HG03196 (cell line): ENCODE measurements around the gene GLT6D1.

Source experiments
- ATAC-seq: cut with Tn5 transposase; IDR thresholded peaks from one replicate; pipeline ENCODE4 v1.9.1; 2021; ENCODE audit not compliant: unreplicated experiment

GLT6D1 gene

GRCh38 chr9:135624282-135624681, 15.1 kb downstream of the GLT6D1 start:
- ATAC-seq, result no peak

DNA sequence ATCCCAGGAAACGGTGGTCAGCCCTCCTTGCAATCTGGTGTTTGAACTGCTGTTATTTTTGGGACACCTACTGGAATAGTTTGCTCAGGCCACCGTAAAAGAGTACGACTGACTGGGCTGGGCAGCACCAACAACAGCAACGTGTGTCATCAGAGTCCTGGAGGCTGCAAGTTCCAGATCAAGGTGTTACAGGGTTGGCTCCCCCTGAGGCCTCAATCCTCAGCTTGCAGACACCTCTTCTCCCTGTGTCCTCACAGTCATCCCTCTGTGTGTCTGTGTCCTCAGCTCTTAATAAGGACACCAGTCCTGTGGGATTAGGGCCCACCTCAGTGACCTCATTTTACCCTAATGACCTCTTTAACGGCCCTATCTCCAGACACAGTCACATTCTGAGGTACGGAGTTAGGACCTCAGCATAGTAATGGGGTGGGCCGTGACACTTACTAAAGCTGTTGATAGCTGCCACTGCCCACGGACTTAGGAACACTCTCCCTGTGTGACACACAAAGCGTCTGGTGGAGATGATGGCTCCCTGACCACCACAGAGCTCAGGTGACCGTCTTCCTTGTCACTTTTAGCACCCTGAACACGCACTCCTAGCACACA, 16.8 kb downstream of the GLT6D1 start:
- no peak for ATAC-seq

GRCh38 chr9:135620558-135620957, 18.8 kb downstream of the GLT6D1 start:
- ATAC-seq, result no peak

- ATAC-seq, result no peak
Measured at GRCh38 chr9:135619599-135619886, 19.8 kb downstream of the GLT6D1 start.

GRCh38 chr9:135618866-135619598, 20.3 kb downstream of the GLT6D1 start:
- ATAC-seq, result no peak

- no peak for ATAC-seq
Measured at GRCh38 chr9:135617991-135618411, 21.3 kb downstream of the GLT6D1 start.

DNA sequence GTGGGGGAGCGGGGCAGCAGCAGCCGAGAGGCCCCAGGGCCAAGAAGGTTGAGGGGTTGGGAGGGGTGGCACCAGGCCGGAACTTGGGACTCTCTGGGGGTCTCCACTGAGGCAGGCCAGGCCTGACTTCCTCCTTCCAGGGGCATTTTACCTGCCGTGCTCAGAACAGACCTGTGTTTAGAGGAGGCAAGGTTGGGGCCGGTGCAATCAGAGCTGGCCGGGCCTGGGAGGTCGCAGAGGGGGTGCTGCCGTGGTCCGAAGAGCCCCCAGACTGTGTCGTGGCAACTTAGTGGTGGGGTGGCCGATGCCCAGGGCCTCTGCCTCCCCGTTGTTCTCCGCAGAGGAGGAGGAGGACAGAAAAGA, 21.8 kb downstream of the GLT6D1 start:
- no peak for ATAC-seq

- no peak for ATAC-seq
Measured at GRCh38 chr9:135616619-135617537, 22.5 kb downstream of the GLT6D1 start.

GRCh38 chr9:135615666-135616618, 23.4 kb downstream of the GLT6D1 start:
- no peak for ATAC-seq

- ATAC-seq, result no peak
Measured at GRCh38 chr9:135614821-135615665, 24.3 kb downstream of the GLT6D1 start.

- no peak for ATAC-seq
Measured at GRCh38 chr9:135613946-135614805, 25.2 kb downstream of the GLT6D1 start.

GRCh38 chr9:135612981-135613910, 26.1 kb downstream of the GLT6D1 start:
- no peak for ATAC-seq

GRCh38 chr9:135612437-135612836, 26.9 kb downstream of the GLT6D1 start:
- no peak for ATAC-seq

DNA sequence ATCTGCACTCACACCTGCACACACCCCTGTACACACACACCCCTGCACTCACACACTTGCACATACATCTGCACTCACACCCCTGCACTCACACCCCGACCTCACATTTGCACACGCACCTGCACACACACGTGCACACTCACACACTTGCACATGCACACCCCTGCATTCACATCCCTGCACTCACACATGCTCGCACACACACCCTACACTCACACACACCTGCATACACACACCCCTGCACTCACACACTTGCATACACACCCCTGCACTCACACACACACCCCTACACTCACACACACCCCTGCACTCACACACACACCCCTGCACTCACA, 27.5 kb downstream of the GLT6D1 start:
- no peak for ATAC-seq

DNA sequence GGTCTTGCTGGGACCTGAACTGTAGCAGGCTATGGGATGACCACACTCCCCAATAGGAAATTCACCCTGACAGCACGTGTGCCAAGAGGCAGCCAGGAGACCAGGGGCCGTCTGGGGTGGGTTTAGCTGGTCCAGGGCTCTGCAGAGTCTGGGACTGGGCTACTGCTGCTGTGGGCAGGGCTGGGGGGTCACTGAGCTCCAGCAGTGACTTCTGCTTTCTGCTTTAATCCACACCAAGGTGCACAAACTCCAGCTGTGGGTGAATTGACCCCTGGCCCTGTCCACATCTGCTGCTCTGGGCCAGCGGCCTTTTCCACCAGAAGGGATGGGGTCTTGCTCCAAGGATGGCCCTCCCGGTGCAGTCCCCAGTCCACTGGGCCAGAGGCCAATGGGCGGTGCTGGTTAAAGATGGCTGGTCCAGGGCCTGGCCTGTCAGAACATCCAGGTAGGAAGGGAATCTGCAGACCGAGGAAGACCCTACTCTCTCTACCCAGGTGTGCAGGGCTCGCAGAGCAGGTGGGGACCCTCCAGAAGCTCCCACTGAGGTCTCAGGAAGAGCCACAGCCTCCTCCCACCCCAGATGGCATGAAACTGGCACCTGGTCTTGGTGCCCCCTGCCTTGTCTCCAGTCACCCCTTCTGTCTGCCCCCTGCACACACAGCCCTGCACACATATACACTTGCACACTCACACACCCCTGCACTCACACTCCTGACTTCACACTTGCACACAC, 28.0 kb downstream of the GLT6D1 start:
- no peak for ATAC-seq

- ATAC-seq, result no peak
Measured at GRCh38 chr9:135610290-135611141, 28.8 kb downstream of the GLT6D1 start.
